Limb (tissue), 2 donors: ENCODE data around the gene TBCK.

Source experiments
- DNase-seq, 2 donors: peaks; one replicate each; pipeline ENCODE4 v3.0.0-alpha.2; 2016; ENCODE audit errors: extremely low spot score in 2 of 2

TBCK gene

DNA sequence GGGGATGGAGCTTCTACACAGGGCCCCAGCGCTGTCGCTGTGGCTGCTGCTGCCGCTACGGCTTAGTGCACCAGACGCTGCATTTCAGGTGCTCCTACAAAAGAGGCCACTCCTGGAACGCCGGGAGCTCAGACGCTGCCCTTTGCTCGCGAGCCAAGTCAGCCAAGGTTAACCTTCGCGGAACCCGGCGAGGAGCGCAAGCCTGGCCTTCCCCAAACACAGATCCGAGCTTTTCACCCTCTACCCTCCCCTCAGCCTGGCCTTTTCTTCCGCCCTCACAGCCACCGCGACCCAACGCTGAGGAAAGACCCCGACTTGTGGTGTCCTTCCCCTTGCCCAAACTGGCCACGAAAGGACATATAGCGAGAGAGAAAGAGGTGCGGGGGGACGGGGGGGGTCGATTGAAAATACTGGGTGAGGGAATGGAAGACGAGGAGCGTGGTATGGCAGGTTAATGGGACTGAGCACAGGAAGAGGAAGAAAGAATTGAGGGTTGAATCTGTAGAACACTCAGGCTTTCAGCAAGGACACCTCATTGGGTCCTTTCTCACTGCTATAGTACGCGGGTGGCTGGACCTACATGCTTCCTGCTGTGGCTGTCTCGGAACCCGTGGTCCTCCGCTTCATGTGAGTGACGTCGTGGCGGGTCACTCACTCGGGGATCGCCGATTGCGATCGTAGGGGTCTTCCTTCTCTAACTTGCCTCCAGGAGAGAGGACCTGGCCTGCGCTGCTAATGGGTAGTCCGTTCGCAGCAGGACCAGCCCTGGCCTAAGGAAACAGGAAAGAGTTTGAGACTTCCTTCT lies at the start of gene TBCK, which contains the start of gene AIMP1:
Gene TBCK (minus strand): TSS at position 242 of the 805 bp plus-strand sequence. CDS start 7,249 bp downstream, outside the sequence.
Gene AIMP1 (plus strand): TSS at position 583 of the 805 bp plus-strand sequence. CDS start 8,460 bp downstream, outside the sequence.
- DNase-seq = peak; percentile 93 to 96

DNA sequence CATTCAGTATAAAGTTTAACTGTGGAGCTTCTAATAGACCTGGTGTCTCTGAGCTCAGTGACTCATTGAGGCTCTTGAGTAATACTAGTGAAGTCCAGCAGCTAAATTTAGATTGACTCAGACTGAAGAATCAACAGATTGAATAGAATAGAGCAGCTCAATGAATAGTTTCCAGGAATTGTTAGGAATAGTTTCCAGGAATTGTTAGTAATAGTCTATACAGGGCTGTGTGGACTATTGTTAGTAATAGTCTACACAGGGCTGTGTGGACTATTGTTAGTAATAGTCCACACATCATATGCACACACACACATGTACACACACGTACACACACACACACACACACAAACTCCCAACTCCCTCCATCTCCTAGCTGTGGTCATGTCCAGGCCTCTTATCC lies 49.6 kb upstream of the TBCK start:
- DNase-seq = peak in 1 of 2 donors; percentile 42

DNA sequence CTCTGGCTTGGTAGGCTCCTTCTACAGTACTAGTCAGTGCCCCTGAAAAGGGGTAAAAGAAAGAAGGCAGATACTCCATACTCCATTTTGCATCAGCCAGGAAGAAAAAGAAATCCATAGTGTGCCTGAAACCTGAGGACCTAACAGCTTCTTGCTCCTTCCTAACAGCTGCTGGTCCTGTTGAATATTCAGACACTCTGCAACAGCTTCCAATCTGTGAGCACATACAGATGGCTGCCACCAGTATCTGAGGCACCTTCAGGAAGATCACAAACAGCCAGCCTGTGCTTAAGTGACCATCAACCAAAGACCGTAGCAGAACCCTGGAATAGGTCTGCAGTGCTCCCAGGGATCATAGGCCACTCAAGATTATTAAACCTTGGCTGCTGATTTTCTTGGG lies 48.3 kb upstream of the TBCK start:
- DNase-seq = no peak

DNA sequence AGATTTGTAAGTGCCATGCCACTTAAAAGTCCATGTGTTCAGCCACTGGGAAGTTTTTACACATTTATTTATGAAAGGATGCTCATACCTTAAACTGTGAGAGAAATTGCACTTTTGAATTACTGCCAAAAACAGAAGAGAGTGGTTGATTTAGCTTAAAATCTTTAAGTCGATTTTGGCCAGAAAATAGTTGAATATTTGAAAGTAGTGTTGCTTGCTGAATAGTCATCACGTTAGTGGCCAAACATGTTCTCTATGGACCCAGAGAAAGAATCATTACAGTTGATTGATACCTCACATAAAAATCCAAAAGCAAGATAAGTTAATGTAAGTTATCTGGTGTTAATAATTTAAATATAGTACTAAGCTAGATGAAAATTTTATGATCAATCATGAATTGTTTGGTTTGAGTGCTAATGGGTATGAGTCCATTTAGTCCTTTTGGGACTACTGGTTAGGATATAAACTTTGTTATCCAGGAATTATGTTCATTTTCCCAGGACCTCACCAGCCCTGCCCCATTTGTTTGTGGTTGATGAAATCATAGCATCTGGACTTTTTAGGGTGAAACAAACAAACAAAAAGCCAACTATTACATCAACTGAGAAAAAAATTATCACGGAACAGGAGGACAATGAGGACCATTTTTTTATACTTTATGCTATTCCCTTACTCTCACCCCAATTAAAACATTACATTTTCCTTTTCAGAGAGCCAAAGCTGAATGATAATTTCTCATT lies 46.2 kb upstream of the TBCK start:
- DNase-seq = no peak

DNA sequence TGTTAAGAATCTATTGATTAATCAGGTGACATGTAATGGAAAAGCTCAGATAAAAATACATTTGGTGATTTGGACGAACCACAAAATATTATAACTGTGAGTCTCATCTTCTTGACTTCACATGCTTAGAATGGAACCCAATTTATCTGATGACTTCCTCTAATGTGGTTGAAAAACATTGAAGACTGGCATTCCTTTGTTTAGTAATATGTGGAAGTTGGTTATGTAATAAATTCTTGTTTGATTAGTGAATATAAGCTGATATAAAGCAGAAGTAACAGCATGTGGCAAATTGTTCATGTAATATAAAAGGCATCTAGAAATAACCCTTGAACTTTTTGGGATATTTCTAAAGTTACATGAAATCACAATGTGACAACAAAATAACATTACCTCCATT lies 42.9 kb upstream of the TBCK start:
- no peak for DNase-seq

DNA sequence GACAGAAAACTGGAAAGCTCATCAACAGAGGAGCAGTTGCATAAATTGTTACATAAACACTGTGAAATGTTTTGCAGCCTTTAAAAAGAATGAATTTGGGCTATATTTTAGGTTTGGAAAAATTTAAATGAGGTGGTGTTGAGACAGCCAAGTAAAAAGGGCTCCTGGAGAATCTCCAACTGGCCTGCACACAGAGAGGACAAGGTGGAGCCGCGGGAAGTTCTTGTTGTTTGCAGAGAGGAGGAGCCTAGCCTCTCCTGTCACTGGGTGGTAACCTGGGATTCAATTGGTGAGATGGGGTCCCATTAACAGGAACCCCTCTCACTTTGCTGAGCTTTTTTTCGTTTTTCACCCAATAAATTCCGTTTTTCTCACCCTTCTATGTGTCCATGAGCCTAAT lies 39.2 kb upstream of the TBCK start:
- DNase-seq = no peak

DNA sequence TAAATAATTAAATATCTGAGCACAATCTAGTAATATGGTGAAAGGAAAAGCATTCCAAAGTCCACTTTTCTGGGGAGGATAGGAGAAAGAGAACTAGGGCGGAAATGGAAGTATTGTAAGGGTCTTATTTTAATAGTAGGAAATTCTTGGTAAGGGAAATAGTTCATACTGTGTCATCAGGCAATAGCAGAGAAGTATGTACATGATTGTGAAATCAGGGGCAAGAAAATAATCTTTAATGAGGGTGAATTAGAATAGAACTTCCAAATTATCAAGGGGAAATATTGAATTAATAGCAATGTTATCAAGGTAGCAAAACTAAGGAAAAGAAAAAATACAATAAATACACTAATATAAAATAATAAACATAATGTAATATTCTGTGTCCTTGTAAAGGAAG lies 37.8 kb upstream of the TBCK start:
- DNase-seq = no peak

DNA sequence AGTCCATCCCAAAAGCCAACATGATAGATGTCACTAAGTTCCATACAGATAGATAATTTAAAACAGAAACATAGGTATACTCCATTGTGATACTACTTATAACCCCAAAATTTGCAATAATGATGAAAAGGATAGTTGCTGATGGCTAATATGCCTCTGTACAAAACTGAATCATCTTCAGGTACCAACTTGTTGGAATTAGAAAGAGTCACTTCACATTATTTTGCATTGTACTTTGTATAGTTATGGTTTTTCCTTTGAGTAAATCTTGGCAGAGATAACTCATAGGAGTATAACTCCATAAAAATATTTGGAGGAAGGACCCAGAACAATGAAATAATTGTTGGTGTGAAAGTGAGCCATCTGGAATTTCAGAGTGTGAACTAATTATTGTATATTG lies 35.0 kb upstream of the TBCK start:
- no peak for DNase-seq

DNA sequence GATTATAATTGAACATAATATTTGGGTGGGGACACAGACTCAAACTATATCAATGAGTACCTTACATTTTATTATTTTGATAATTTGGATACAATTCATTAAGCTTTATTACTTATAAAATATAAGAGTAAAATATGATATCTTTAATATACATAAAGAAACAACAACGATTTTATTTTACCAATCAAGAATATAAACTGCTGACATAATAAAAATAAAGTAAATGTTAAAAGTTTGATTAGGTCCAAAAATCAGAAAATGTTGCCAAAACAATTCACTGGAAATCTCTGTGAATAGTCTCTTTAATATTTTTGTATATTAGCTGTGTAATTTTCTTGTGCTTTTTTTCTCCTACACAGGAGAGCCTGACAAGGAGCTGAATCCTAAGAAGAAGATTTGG lies 31.2 kb upstream of the TBCK start:
- no peak for DNase-seq

DNA sequence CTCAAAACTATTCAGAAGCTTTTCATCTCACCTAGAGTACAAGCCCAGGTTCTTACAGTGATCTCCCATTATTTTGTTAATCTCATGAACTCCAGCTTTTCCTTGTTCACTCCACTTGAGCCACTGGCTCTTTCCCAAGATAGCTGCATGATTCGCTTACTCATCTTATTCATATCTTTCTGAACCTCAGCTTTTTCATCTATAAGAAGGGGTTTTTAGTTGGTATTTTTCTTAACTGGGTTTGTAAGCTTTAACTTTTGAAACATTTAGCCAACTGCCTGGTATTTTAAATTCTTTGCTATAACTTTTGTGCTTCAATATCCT lies 28.6 kb upstream of the TBCK start:
- no peak for DNase-seq

DNA sequence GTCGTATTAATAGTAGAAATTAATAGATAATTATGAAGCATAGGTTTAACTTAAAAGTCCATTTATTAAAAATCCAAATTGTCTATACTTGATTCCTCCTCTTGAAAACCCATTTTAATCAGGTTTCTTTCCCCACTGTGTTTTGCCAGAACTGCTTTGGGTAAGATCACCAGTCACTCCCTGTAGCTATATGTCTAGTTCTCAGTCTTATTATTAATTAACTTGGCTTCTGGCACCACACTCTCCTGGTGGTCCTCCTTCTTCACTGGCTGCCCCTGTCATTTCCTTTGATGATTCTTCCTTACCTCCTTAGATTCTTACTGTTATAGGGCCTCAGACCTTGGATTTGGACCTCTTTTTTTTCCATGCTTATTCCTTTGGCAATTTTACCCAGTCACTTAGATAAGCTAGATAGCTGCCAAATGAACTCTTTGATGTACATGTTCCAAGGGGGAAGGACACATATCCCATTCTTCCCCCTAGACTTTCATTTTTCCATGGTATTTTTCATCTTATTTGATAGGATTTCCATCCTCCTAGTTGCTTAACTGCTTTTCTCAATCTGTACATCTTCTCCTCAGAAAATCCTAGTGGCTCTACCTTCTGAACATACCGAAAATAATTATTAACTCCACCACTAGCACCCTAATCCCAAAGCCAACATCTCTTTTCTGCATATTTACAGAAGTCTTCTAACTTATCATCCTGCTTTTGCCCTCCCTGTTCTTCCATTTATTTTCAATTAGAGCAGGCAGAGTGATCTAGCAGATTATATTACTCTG lies 28.0 kb upstream of the TBCK start:
- no peak for DNase-seq

DNA sequence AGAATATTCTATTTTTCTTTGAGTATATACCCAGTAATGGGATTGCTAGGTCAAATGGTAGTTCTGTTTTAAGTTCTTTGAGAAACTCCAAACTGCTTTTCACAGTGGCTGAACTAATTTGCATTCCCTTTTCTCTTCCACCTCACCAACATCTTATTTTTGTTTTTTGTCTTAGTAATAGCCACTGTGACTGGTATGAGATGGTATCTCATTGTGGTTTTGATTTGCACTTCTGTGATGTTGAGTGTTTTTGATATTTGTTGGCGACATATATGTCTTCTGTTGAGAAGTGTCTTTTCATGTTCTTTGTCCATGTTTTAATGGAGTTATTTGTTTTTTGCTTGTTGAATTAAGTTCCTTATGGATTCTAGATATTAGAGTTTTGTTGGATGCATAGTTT lies 24.8 kb upstream of the TBCK start:
- no peak for DNase-seq

DNA sequence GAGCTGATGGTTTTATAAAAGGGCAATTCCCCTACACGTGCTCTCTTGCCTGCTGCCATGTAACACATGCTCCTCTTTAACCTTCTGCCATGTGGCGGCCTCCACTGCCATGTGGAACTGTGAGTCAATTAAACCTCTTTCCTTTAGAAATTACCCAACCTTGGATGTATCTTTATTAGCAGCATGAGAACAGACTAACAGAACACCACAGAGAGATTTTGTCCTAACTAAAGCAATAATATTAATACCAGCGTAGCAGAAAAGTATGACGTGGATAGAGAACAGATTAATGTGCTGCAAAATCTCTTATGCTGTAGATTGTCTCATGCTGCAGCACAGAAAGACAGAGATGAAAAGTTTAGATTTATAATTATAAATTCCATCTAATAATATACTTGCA lies 23.4 kb upstream of the TBCK start:
- DNase-seq = no peak

DNA sequence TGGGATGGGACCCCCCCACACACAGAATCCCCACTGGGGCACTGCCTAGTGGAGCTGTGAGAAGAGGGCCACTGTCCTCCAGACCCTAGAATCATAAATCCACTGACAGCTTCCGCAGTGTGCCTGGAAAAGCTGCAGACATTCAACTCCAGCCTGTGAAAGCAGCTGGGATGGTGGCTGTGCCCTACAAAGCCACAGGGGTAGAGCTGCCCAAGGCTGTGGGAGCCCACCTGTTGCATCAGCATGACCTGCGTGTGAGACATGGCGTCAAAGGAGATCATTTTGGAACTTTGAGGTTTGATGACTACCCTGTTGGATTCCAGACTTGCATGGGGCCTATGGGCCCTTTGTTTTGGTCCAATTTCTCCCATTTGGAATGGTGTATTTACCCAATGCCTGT lies 22.7 kb upstream of the TBCK start:
- DNase-seq = no peak

DNA sequence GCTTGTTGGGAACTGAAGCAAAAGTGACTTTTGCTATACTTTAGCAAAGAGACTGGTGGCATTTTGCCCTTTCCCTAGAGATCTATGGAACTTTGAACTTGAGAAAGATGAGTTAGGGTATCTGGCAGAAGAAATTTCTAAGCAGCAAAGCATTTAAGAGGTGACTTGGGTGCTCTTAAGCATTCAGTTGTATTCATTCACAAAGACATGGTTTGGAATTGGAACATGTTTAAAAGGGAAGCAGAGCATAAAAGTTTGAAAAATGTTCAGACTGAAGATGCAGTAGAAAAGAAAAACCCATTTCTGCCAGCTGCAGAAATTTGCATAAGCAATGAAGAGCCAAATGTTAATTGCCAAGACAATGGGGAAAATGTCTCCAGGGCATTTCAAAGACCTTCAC lies 21.9 kb upstream of the TBCK start:
- no peak for DNase-seq

DNA sequence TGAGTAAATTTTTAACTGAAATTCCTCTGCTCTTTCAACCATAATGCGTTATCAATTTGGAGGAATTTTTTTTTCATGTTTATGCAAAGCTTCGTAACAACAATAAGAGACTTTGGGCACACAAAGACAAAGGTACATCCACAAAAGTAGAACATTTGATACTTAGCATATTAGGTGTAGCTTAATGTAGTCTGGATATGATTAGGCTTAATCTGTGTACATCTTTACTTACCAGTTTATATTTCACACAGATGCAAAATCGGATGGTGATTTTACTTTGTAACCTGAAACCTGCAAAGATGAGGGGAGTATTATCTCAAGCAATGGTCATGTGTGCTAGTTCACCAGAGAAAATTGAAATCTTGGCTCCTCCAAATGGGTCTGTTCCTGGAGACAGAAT lies 20.6 kb upstream of the TBCK start:
- no peak for DNase-seq

DNA sequence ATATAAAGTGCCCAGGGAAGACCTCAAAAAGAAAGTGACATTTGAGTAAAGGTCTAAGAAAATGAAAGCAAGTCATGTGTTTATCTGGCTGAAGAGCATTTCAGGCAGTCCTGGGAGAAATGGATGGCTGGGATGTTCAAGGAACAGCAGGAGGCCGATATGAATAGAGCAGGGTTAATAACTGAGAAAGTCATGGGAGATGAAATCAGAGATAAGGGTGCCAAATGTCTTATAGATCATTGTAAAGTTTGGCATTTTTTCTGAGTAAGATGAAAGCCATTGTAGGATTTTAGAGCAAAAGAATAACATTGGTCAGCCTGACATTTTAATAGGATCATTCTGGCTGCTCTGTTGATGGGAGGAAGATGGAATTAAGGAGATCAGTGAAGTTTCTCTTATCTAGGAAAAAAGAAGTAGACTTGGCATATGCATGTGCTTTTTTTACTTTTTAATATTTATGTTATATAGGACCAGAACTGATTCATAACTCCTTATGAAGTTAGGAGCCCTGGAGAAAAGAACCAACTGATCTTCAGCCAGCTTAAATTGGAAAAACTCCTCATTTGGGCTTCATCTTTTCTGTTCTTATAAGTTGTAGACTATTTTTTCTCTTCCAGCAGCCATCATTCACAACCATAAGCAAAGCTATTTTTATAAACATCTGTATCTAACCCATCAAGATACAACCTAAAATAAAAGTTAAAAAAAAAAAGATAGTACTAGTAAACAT lies 18.9 kb upstream of the TBCK start:
- DNase-seq = no peak

DNA sequence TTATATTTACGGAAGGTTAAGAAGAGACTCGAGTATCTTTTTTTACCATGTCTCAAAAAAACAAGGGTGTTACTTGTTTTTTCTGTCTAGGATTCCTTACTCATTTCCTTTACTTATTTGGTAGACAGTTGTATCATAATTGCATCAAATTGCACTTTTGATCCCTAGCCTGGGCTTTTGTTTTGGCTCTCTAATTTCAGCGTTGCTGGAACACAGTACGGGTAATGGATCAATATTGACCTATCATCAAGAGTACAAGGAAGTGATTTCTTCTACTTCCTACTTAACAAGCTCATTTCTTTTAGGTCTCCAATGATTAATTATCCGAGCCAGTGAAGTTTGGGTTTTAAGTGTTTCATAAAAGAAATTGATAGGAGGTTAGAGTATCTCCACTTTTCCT lies 17.2 kb upstream of the TBCK start:
- DNase-seq = no peak

DNA sequence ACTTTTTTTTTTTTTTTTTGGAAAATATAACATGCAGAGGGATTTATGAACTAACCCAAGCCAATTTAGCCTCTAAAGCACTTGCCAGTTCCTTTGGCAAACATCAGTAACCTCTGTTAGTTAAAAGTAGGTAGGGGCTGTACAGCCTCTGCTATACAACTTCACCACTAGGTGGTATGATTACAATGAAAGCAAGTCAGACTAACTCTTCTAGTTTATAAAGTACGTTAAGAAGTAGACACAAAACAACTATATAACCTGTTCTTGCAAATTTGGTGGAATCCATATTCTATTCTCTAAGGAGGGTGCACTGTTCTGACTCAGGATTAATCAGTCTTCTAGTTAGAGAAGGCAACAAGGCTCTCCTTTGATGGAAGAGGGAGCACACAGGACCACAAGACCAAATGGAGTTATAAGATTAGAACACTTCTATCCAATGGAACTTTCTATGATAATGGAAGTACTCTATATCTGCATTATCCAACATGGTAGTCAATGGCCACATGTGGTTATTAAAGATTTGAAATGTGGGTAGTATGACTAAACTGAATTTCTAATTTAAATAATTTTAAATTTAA lies 13.1 kb upstream of the TBCK start:
- peak in 1 of 2 donors; percentile 77 for DNase-seq

DNA sequence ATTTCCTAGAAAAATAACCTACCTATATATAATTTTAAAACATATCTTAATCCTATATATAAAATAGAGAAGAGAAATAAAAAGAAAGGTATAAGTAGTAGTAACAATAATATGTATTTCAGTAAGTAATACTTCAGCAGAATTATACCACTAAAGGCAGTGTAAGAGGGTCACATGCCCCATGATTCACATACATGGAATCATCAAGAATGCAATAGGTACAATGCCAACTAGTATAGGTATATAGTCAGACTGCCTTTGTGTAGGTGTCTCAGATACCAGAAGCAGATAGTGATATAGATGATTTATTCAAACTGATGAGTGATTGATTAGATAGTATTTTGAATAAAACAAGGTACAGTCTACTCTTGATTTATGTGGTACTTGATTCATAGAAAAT lies 9.8 kb upstream of the TBCK start:
- DNase-seq = no peak

DNA sequence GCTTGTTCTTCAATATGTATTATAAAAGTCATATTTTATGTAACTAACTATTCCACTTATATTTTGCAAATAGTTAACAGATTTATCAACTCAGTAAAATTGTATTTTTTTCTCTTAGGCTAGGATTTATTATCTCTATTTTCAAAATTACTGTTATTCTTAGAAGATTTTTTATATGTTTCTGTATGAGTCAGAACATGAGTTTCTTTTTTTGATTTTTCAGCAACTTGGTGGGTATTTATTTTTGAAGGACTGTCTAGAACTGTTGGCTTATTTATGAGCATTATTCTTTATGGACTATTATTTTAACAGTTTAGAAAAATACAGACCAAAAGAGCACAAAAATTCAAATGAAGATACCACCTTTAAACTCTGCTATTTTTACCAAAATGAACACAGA lies 7.1 kb upstream of the TBCK start:
- no peak for DNase-seq
